GM23338 (cell line): Measurements from ENCODE around the gene ANG. TPM values are rescaled to one million over a fixed set of nuclear protein-coding genes. Genes with fewer than 3 reads are reported as not detected.

Source experiments
- ATAC-seq: fragments of 200-7000 bp; cut with Tn5 transposase; 3 replicates; pipeline ENCODE4 v1.9.1; 2020
- DNase-seq: peaks from one replicate; pipeline ENCODE4 v3.0.0-alpha.2; 2015; ENCODE audit warnings: low spot score
- H2AFZ ChIP-seq: fragments of 200-600 bp; sonication (generic); 2 replicates; pipeline ENCODE4 v1.8.0; 2016; ENCODE audit warnings: antibody characterized with exemption, mild to moderate bottlenecking, moderate library complexity
- H3F3A ChIP-seq: fragments of 200-600 bp; sonication (generic); replicated peaks from 2 replicates; pipeline ENCODE4 v1.8.0; 2017; ENCODE audit warnings: antibody characterized with exemption, mixed run types, low read depth
- H3K27ac ChIP-seq: fragments of 200-600 bp; sonication (generic); 2 replicates; pipeline ENCODE4 v1.6.1; 2016; ENCODE audit warnings: low read depth
- H3K27me3 ChIP-seq: fragments of 200-600 bp; sonication (generic); 2 replicates; pipeline ENCODE4 v1.8.0; 2016; ENCODE audit warnings: mild to moderate bottlenecking, mixed run types, moderate library complexity; ENCODE audit not compliant: insufficient read depth
- H3K36me3 ChIP-seq: fragments of 200-600 bp; sonication (generic); 2 replicates; pipeline ENCODE4 v1.8.0; 2016; ENCODE audit warnings: mild to moderate bottlenecking; ENCODE audit not compliant: insufficient read depth
- H3K4me1 ChIP-seq: fragments of 200-600 bp; sonication (generic); 2 replicates; pipeline ENCODE4 v1.8.0; 2016; ENCODE audit warnings: mild to moderate bottlenecking, moderate library complexity; ENCODE audit not compliant: insufficient read depth
- H3K4me2 ChIP-seq: fragments of 200-600 bp; sonication (generic); 2 replicates; pipeline ENCODE4 v1.7.1; 2017; ENCODE audit warnings: mixed run types
- H3K4me3 ChIP-seq: fragments of 200-600 bp; sonication (generic); 2 replicates; pipeline ENCODE4 v1.6.1; 2016; ENCODE audit warnings: mixed run types
- H3K79me2 ChIP-seq: fragments of 200-600 bp; sonication (generic); replicated peaks from 2 replicates; pipeline ENCODE4 v1.8.0; 2017; ENCODE audit warnings: mild to moderate bottlenecking; ENCODE audit not compliant: insufficient read depth
- H3K9me2 ChIP-seq: fragments of 200-600 bp; sonication (generic); 2 replicates; pipeline ENCODE4 v1.8.0; 2017; ENCODE audit not compliant: insufficient read depth
- H4K20me1 ChIP-seq: fragments of 200-600 bp; sonication (generic); replicated peaks from 2 replicates; pipeline ENCODE4 v1.8.0; 2017; ENCODE audit warnings: mild to moderate bottlenecking; ENCODE audit not compliant: insufficient read depth
- H3K27ac Mint-ChIP-seq: 2 replicates; pipeline ENCODE4 v1.8.0; 2020; ENCODE audit warnings: inconsistent platforms, mild to moderate bottlenecking, moderate library complexity, mixed read lengths
- H3K27me3 Mint-ChIP-seq: 3 replicates; pipeline ENCODE4 v1.8.0; 2022; ENCODE audit warnings: low read depth, mild to moderate bottlenecking, moderate library complexity, mixed read lengths, inconsistent platforms; ENCODE audit not compliant: insufficient read depth, poor library complexity
- H3K36me3 Mint-ChIP-seq: 3 replicates; pipeline ENCODE4 v1.8.0; 2021; ENCODE audit warnings: low read depth, mild to moderate bottlenecking, inconsistent platforms, moderate library complexity, mixed read lengths
- H3K4me1 Mint-ChIP-seq: 3 replicates; pipeline ENCODE4 v1.8.0; 2020; ENCODE audit warnings: mild to moderate bottlenecking, inconsistent platforms, mixed read lengths
- H3K4me3 Mint-ChIP-seq: 3 replicates; pipeline ENCODE4 v1.8.0; 2021; ENCODE audit warnings: moderate library complexity, mild to moderate bottlenecking, inconsistent platforms, mixed read lengths
- H3K9me3 Mint-ChIP-seq: 3 replicates; pipeline ENCODE4 v1.8.0; 2020; ENCODE audit warnings: moderate library complexity, mild to moderate bottlenecking, inconsistent platforms, mixed read lengths
- CREB1 ChIP-seq: fragments of 250-450 bp; sonication (Bioruptor Pico); IDR thresholded peaks from 2 replicates; pipeline ENCODE4 v1.5.0; 2020; ENCODE audit warnings: low read depth, mild to moderate bottlenecking, moderate library complexity
- ETS1 ChIP-seq: IDR thresholded peaks from 2 replicates; pipeline ENCODE4 v1.6.1; 2016; ENCODE audit warnings: antibody characterized with exemption
- EZH2 ChIP-seq: fragments of 200-600 bp; sonication (generic); IDR thresholded peaks from one replicate; pipeline ENCODE4 v1.8.0; 2017; ENCODE audit warnings: antibody characterized with exemption, mild to moderate bottlenecking, low read depth; ENCODE audit not compliant: unreplicated experiment
- EZH2phosphoT487 ChIP-seq: fragments of 200-600 bp; sonication (generic); IDR thresholded peaks from one replicate; pipeline ENCODE4 v1.8.1; 2018; ENCODE audit warnings: antibody characterized with exemption; ENCODE audit not compliant: unreplicated experiment
- NANOG ChIP-seq: IDR thresholded peaks from 2 replicates; pipeline ENCODE4 v1.6.1; 2016; ENCODE audit warnings: antibody characterized with exemption, borderline replicate concordance
- POLR2AphosphoS5 ChIP-seq: IDR thresholded peaks from 2 replicates; pipeline ENCODE4 v1.6.1; 2016; ENCODE audit warnings: antibody characterized with exemption, low read depth
- REST ChIP-seq: IDR thresholded peaks from one replicate; pipeline ENCODE4 v1.6.1; 2018; ENCODE audit warnings: antibody characterized with exemption; ENCODE audit not compliant: unreplicated experiment
- STAT1 ChIP-seq: IDR thresholded peaks from one replicate; pipeline ENCODE4 v1.6.1; 2016; ENCODE audit warnings: antibody characterized with exemption; ENCODE audit not compliant: unreplicated experiment
- ZNF114 ChIP-seq: fragments of 250-450 bp; sonication (Bioruptor Pico); IDR thresholded peaks from 2 replicates; pipeline ENCODE4 v1.5.0; 2020; ENCODE audit warnings: mild to moderate bottlenecking, moderate library complexity
- ZNF462 ChIP-seq: fragments of 250-450 bp; sonication (Bioruptor Pico); IDR thresholded peaks from 2 replicates; pipeline ENCODE4 v1.5.0; 2020; ENCODE audit warnings: mild to moderate bottlenecking, moderate library complexity
- polyA plus RNA-seq: library from polyadenylated mRNA; unstranded; fragments of >200 nt; fragmentation: Nextera tagmentation; extraction: Ambion mirVana; gene quantifications from 2 replicates; pipeline ENCODE4 v1.2.1, GENCODE V29; 2016
- total RNA-seq: library from RNA; depleted of rRNA; stranded (reverse); fragments of >200 nt; shearing (Covaris generic); gene quantifications from 2 replicates; pipeline ENCODE4 v1.2.3, GENCODE V29; 2014

Gene ANG
- total and polyA plus RNA-seq, 2 experiments from 2014 or later: 2.3 to 3.7 TPM

GRCh38 chr14:20680363-20680762, 8.2 kb upstream of the ANG start:
- Mint-ChIP-seq H3K27me3 (peaks cover 13% of the 10 kb centered on the region), H3K27ac (no peak overlapping the region), H3K4me3 (no peak overlapping the region), H3K9me3 (no peaks in the 10 kb centered on the region), H3K4me1 (peaks cover 17% of the 10 kb centered on the region), H3K36me3 (no peaks in the 10 kb centered on the region)
- no peaks in the 10 kb centered on the region for H3K79me2 ChIP-seq
- no peaks in the 10 kb centered on the region for H3K9me2 ChIP-seq
- H3K27ac ChIP-seq: no peak overlapping the region
- peaks cover 3% of the 10 kb centered on the region; the same call in 1 of the 2 replicates for H3F3A ChIP-seq
- H3K4me3 ChIP-seq: peak overlapping the region; percentile 92
- H3K27me3 ChIP-seq: no peaks in the 10 kb centered on the region
- DNase-seq: no peak
- H3K4me2 ChIP-seq: peak overlapping the region; percentile 80
- TF ChIP-seq POLR2AphosphoS5 (no peak), EZH2 (no peak), ETS1 (no peak), NANOG (no peak), STAT1 (no peak), EZH2phosphoT487 (no peak), ZNF462 (CRISPR knock-in tag) (no peak), CREB1 (CRISPR knock-in tag) (no peak), ZNF114 (CRISPR knock-in tag) (no peak), REST (no peak)
- ATAC-seq: no peak
- peaks cover 9% of the 10 kb centered on the region for H3K4me1 ChIP-seq
- H3K36me3 ChIP-seq: no peaks in the 10 kb centered on the region
- H2AFZ ChIP-seq: peak overlapping the region; percentile 84; the same call in 1 of the 2 replicates
- H4K20me1 ChIP-seq: no peaks in the 10 kb centered on the region
